ENCODE measurements around the gene NBEAL2.
"Not testable (repeated sequence)": the region's sequence is repeated elsewhere in the genome, so short reads cannot be mapped to it uniquely, and the experiment has no call there.

NBEAL2 gene

GRCh38 chr3:47013231-47013630, 33.8 kb downstream of the NBEAL2 start:
- no peak for DNase-seq

GRCh38 chr3:47014036-47014435, 34.6 kb downstream of the NBEAL2 start:
- DNase-seq, result no peak

- no peak for DNase-seq
Measured at GRCh38 chr3:47015151-47015550, 35.7 kb downstream of the NBEAL2 start.

- no peak for DNase-seq
Measured at GRCh38 chr3:47016086-47016933, 36.8 kb downstream of the NBEAL2 start.

- DNase-seq, result no peak
Measured at GRCh38 chr3:47016934-47017435, 37.5 kb downstream of the NBEAL2 start.

GRCh38 chr3:47017504-47018268, 38.2 kb downstream of the NBEAL2 start:
- no peak for DNase-seq

- no peak for DNase-seq
Measured at GRCh38 chr3:47018269-47018611, 38.8 kb downstream of the NBEAL2 start.

GRCh38 chr3:47019201-47019600, 39.7 kb downstream of the NBEAL2 start:
- no peak for DNase-seq

- no peak for DNase-seq
Measured at GRCh38 chr3:47020311-47020710, 40.8 kb downstream of the NBEAL2 start.

GRCh38 chr3:47022641-47023071, 43.2 kb downstream of the NBEAL2 start:
- no peak for DNase-seq

GRCh38 chr3:47024932-47025331, 45.5 kb downstream of the NBEAL2 start:
- DNase-seq, result no peak

GRCh38 chr3:47026432-47026831, 47.0 kb downstream of the NBEAL2 start:
- DNase-seq, result not testable (repeated sequence)

GRCh38 chr3:47028146-47028545, 48.7 kb downstream of the NBEAL2 start:
- no peak for DNase-seq

- no peak for DNase-seq
Measured at GRCh38 chr3:47028667-47029066, 49.2 kb downstream of the NBEAL2 start.

- DNase-seq, result not testable (repeated sequence)
Measured at GRCh38 chr3:47031041-47031440, 51.6 kb downstream of the NBEAL2 start.

GRCh38 chr3:47034868-47035489, 55.5 kb downstream of the NBEAL2 start:
- DNase-seq, result no peak

GRCh38 chr3:47035645-47036044, 56.2 kb downstream of the NBEAL2 start:
- no peak for DNase-seq

- no peak for DNase-seq
Measured at GRCh38 chr3:47036145-47036544, 56.7 kb downstream of the NBEAL2 start.

GRCh38 chr3:47037302-47037701, 57.8 kb downstream of the NBEAL2 start:
- DNase-seq, result not testable (repeated sequence)

- no peak for DNase-seq
Measured at GRCh38 chr3:47041114-47041513, 61.6 kb downstream of the NBEAL2 start.

GRCh38 chr3:47042231-47042791, 62.8 kb downstream of the NBEAL2 start:
- DNase-seq, result no peak

- no peak for DNase-seq
Measured at GRCh38 chr3:47047069-47047468, 67.6 kb downstream of the NBEAL2 start.

GRCh38 chr3:47047673-47048072, 68.2 kb downstream of the NBEAL2 start:
- DNase-seq, result no peak
